ENCODE data around the gene AQR.

GRCh38 chr15:34818526-34818925, 151.0 kb downstream of the AQR start:
- TF ChIP-seq CTCF (IDR thresholded peaks at IDR 0.05; ENCODE audit: low read depth, low read length, poor library complexity, severe bottlenecking) (no peak), EZH2phosphoT487 (IDR thresholded peaks at IDR 0.05; ENCODE audit: borderline replicate concordance, low read length) (no peak)
